ENCODE measurements around the gene LRRC55.

Gene LRRC55

DNA sequence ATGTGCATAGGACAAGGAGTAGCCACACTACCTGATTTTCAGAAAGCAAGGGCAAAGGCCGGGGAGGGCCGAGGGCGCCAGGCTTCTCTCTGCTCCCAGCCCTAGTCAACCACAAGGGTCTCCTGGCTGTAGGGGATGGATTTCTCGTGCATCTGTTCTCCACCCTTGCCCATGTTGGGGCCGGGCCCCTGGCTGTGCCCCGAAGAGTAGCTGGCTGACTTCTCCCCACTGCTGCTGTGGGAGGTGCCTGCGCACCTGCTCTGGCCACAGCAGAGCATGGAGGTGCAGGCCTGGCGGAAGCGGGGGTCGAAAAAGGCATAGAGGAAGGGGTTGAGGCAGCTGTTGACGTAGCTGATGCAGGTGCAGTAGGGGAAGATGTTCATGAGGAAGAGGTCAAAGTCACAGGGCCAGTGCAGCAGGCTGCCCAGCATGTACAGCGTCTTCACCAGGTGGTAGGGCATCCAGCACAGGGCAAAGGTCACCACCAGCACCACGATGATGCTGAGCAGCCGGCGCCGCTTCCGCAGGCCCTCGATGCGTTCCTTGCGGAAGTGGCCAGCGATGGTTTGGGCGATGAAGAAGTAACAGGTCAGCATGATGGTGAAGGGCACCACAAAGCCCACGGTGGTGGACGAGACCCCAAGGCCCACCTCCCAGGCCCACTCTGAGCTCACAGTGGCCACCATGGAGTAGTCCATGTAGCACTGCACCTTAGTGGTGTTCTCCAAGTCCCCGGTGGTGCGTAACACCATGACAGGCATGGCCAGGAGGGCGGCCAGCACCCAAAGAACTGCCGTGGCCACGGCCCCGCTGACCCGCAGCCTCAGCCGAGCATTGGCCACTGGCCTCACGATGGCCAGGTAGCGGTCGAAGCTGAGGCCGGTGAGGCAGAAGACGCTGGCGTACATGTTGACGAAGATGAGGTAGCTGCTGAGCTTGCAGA lies 54.3 kb downstream of the LRRC55 start:
- Histone ChIP-seq H3K4me3 (ENCODE audit: insufficient read length, low read depth) (no peak overlapping the region), H3K9me3 (ENCODE audit: insufficient read depth, low read length) (no peaks in the 10 kb centered on the region), H3K4me1 (ENCODE audit: insufficient read depth, insufficient read length) (peaks cover 18% of the 10 kb centered on the region), H3K27me3 (ENCODE audit: insufficient read depth, insufficient read length) (peaks cover 4% of the 10 kb centered on the region), H3K36me3 (ENCODE audit: insufficient read depth, insufficient read length, low read length) (no peaks in the 10 kb centered on the region), H3K9ac (ENCODE audit: insufficient read length, low read depth) (no peak overlapping the region)
- DNase-seq (ENCODE audit: low read depth, low spot score): no peak
- no peak for TF ChIP-seq YY1 (IDR thresholded peaks at IDR 0.05; ENCODE audit: insufficient read depth, insufficient read length)
- TF ChIP-seq ZNF274 (IDR thresholded peaks at IDR 0.05; ENCODE audit: low read depth, low read length): no peak
- TF ChIP-seq SUZ12 (IDR thresholded peaks at IDR 0.05; ENCODE audit: extremely low read depth, insufficient read depth, insufficient read length): no peak

DNA sequence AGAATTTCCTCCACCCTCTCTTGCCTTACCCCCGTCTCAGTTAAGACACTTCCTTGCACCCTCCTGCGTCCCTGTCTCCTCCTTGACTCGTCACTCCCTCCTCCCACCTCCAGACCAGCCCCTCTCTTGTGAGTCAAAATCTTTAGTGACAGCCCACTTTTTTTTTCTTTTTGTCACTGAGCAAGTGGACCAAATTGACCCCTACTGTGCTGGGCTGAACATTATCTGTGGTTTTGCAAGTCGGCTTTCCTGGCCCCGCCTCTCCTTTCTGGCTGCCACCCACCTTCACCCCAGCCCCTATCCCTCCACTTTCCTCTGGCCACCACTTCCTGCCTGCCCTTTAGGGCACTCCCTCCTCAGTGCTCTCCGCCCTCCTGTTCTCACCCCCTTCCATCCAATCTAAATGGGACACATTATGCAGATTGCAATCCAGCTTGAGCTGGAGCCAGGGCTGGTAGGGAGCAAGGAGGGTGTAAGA lies 55.5 kb downstream of the LRRC55 start, which contains the start of gene APLNR:
Gene APLNR (minus strand): TSS at position 47 of the 478 bp plus-strand sequence. CDS start 246 bp downstream, outside the sequence.
- no peaks in the 10 kb centered on the region for H3K27me3 ChIP-seq (ENCODE audit: insufficient read depth, insufficient read length)
- no peaks in the 10 kb centered on the region for H3K9me3 ChIP-seq (ENCODE audit: insufficient read depth, low read length)
- H3K36me3 ChIP-seq (ENCODE audit: insufficient read depth, insufficient read length, low read length): no peaks in the 10 kb centered on the region
- peak; percentile 33 for DNase-seq (ENCODE audit: low read depth, low spot score)
- H3K9ac ChIP-seq (ENCODE audit: insufficient read length, low read depth): no peak within 1 kb of the TSS
- TF ChIP-seq SUZ12 (IDR thresholded peaks at IDR 0.05; ENCODE audit: extremely low read depth, insufficient read depth, insufficient read length) (no peak), ZNF274 (IDR thresholded peaks at IDR 0.05; ENCODE audit: low read depth, low read length) (no peak), YY1 (IDR thresholded peaks at IDR 0.05; ENCODE audit: insufficient read depth, insufficient read length) (no peak)
- peak within 1 kb of the TSS; percentile 16 for H3K4me3 ChIP-seq (ENCODE audit: insufficient read length, low read depth)
- peaks cover 25% of the 10 kb centered on the region for H3K4me1 ChIP-seq (ENCODE audit: insufficient read depth, insufficient read length)

- no peaks in the 10 kb centered on the region for H3K36me3 ChIP-seq (ENCODE audit: insufficient read depth, insufficient read length, low read length)
- H3K27me3 ChIP-seq (ENCODE audit: insufficient read depth, insufficient read length): no peaks in the 10 kb centered on the region
- no peak for DNase-seq (ENCODE audit: low read depth, low spot score)
- H3K9me3 ChIP-seq (ENCODE audit: insufficient read depth, low read length): no peaks in the 10 kb centered on the region
- H3K9ac ChIP-seq (ENCODE audit: insufficient read length, low read depth): no peak overlapping the region
- no peak overlapping the region for H3K4me3 ChIP-seq (ENCODE audit: insufficient read length, low read depth)
- H3K4me1 ChIP-seq (ENCODE audit: insufficient read depth, insufficient read length): peaks cover 25% of the 10 kb centered on the region
- TF ChIP-seq SUZ12 (IDR thresholded peaks at IDR 0.05; ENCODE audit: extremely low read depth, insufficient read depth, insufficient read length) (no peak), ZNF274 (IDR thresholded peaks at IDR 0.05; ENCODE audit: low read depth, low read length) (no peak), YY1 (IDR thresholded peaks at IDR 0.05; ENCODE audit: insufficient read depth, insufficient read length) (no peak)
Measured at GRCh38 chr11:57239348-57239747, 57.6 kb downstream of the LRRC55 start.

DNA sequence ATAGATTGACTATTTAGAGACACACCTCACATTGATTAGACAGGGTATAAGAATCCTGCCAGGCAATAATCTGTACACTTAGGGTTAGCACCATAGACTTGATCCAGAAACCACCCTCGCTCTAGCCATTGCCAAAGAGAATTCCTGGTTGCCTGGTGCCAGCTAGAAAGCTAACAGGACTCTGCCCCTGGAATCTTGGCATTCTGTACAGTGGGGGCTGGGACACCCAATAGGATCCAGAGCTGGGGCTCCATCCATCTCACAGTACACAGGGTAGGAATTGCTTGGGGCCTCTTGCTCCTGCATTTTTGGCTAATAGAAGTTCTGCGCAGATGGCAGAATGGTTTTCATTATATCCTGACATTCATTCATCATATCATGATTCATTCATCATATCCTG lies 58.3 kb downstream of the LRRC55 start:
- H3K9ac ChIP-seq (ENCODE audit: insufficient read length, low read depth): no peak overlapping the region
- no peaks in the 10 kb centered on the region for H3K36me3 ChIP-seq (ENCODE audit: insufficient read depth, insufficient read length, low read length)
- H3K27me3 ChIP-seq (ENCODE audit: insufficient read depth, insufficient read length): no peaks in the 10 kb centered on the region
- H3K9me3 ChIP-seq (ENCODE audit: insufficient read depth, low read length): no peaks in the 10 kb centered on the region
- DNase-seq (ENCODE audit: low read depth, low spot score): no peak
- peaks cover 25% of the 10 kb centered on the region for H3K4me1 ChIP-seq (ENCODE audit: insufficient read depth, insufficient read length)
- no peak for TF ChIP-seq SUZ12 (IDR thresholded peaks at IDR 0.05; ENCODE audit: extremely low read depth, insufficient read depth, insufficient read length)
- no peak for TF ChIP-seq YY1 (IDR thresholded peaks at IDR 0.05; ENCODE audit: insufficient read depth, insufficient read length)
- TF ChIP-seq ZNF274 (IDR thresholded peaks at IDR 0.05; ENCODE audit: low read depth, low read length): no peak
- H3K4me3 ChIP-seq (ENCODE audit: insufficient read length, low read depth): no peak overlapping the region

DNA sequence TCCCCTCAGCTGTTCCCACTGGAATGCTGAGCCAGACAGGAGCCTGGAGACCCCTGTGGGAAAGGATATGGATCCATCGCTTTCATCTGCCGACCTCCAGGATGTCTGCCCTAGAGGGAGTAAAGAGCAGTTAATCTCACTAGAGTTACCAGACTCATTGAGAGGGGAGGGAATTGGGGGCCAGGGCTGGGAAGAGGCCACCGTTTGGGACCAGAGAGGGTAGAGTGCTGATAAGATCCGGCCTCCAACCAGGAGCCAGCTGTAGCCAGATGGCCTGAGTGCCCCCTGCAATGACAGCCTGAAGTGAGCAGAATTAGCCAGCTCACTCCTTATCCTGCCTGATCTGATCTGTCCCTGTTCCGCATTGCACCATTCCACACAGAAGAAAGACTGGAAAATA lies 59.0 kb downstream of the LRRC55 start:
- no peaks in the 10 kb centered on the region for H3K27me3 ChIP-seq (ENCODE audit: insufficient read depth, insufficient read length)
- H3K9ac ChIP-seq (ENCODE audit: insufficient read length, low read depth): no peak overlapping the region
- peak; percentile 38 for DNase-seq (ENCODE audit: low read depth, low spot score)
- no peak overlapping the region for H3K4me3 ChIP-seq (ENCODE audit: insufficient read length, low read depth)
- TF ChIP-seq YY1 (IDR thresholded peaks at IDR 0.05; ENCODE audit: insufficient read depth, insufficient read length) (no peak), ZNF274 (IDR thresholded peaks at IDR 0.05; ENCODE audit: low read depth, low read length) (no peak), SUZ12 (IDR thresholded peaks at IDR 0.05; ENCODE audit: extremely low read depth, insufficient read depth, insufficient read length) (no peak)
- no peaks in the 10 kb centered on the region for H3K36me3 ChIP-seq (ENCODE audit: insufficient read depth, insufficient read length, low read length)
- no peaks in the 10 kb centered on the region for H3K9me3 ChIP-seq (ENCODE audit: insufficient read depth, low read length)
- peaks cover 23% of the 10 kb centered on the region for H3K4me1 ChIP-seq (ENCODE audit: insufficient read depth, insufficient read length)

Measured in NT2/D1 (cell line).